Neural cell (in vitro differentiated cells): ENCODE data around the gene USP28. TPM values are rescaled to one million over a fixed set of nuclear protein-coding genes. Genes with fewer than 3 reads are reported as not detected.

Source experiments
- H2AFZ ChIP-seq: fragments of 200-600, 300-800 bp; sonication (generic), shearing (Covaris generic); 2 replicates; pipeline ENCODE4 v1.6.0; 2014; ENCODE audit warnings: low read depth, mild to moderate bottlenecking, antibody characterized with exemption, low read length, moderate library complexity
- H3F3A ChIP-seq: fragments of 200-600 bp; shearing (Covaris generic); 2 replicates; pipeline ENCODE4 v1.6.1; 2016; ENCODE audit warnings: mild to moderate bottlenecking, moderate library complexity, mixed read lengths, antibody characterized with exemption, low read length; ENCODE audit not compliant: insufficient read depth, poor library complexity, severe bottlenecking
- H3K27ac ChIP-seq: fragments of 200-600, 300-800 bp; sonication (generic), shearing (Covaris generic); 2 replicates; pipeline ENCODE4 v1.5.1; 2014; ENCODE audit warnings: mild to moderate bottlenecking, low read length, moderate library complexity
- H3K27me3 ChIP-seq: fragments of 300-800, 200-600 bp; sonication (generic), shearing (Covaris generic); 2 replicates; pipeline ENCODE4 v1.6.0; 2014; ENCODE audit warnings: mild to moderate bottlenecking, low read depth, low read length, moderate library complexity; ENCODE audit not compliant: insufficient read depth
- H3K36me3 ChIP-seq: fragments of 300-800, 200-600 bp; sonication (generic), shearing (Covaris generic); 2 replicates; pipeline ENCODE4 v1.5.1; 2014; ENCODE audit warnings: mild to moderate bottlenecking, antibody characterized with exemption, low read length, moderate library complexity; ENCODE audit not compliant: insufficient read depth
- H3K4me2 ChIP-seq: fragments of 300-800, 200-600 bp; sonication (generic), shearing (Covaris generic); 2 replicates; pipeline ENCODE4 v1.6.0; 2014; ENCODE audit warnings: mild to moderate bottlenecking, low read length
- H3K4me3 ChIP-seq: fragments of 300-800, 200-600 bp; sonication (generic), shearing (Covaris generic); 2 replicates; pipeline ENCODE4 v1.5.1; 2014; ENCODE audit warnings: mild to moderate bottlenecking, low read length, moderate library complexity
- H3K79me2 ChIP-seq: fragments of 200-600 bp; shearing (Covaris generic); replicated peaks from 2 replicates; pipeline ENCODE4 v1.6.0; 2014; ENCODE audit warnings: mild to moderate bottlenecking, low read length, moderate library complexity; ENCODE audit not compliant: insufficient read depth
- H3K9ac ChIP-seq: fragments of 300-800, 200-600 bp; sonication (generic), shearing (Covaris generic); 2 replicates; pipeline ENCODE4 v1.6.1; 2016; ENCODE audit warnings: mild to moderate bottlenecking, low read length, mixed read lengths
- H3K9me2 ChIP-seq: fragments of 200-600 bp; shearing (Covaris generic); 2 replicates; pipeline ENCODE4 v1.6.1; 2016; ENCODE audit warnings: mild to moderate bottlenecking, low read length, mixed read lengths; ENCODE audit not compliant: insufficient read depth
- H3K9me3 ChIP-seq: fragments of 200-600, 300-800 bp; sonication (generic), shearing (Covaris generic); 2 replicates; pipeline ENCODE4 v1.6.1; 2016; ENCODE audit warnings: mild to moderate bottlenecking, mixed run types, low read length, moderate library complexity, mixed read lengths
- H4K20me1 ChIP-seq: fragments of 200-600 bp; shearing (Covaris generic); 2 replicates; pipeline ENCODE4 v1.6.1; 2016; ENCODE audit warnings: mild to moderate bottlenecking, mixed run types; ENCODE audit not compliant: insufficient read depth
- EP300 ChIP-seq: fragments of 450-650 bp; conservative IDR thresholded peaks from 2 replicates; pipeline ENCODE4 v1.6.1; 2014; ENCODE audit warnings: antibody characterized with exemption, mild to moderate bottlenecking, moderate library complexity; ENCODE audit not compliant: poor library complexity, severe bottlenecking
- EZH2 ChIP-seq: fragments of 200-600, 300-800 bp; shearing (Covaris generic), sonication (generic); IDR thresholded peaks from 2 replicates; pipeline ENCODE4 v1.6.1; 2014; ENCODE audit warnings: antibody characterized with exemption, low read length, borderline replicate concordance, mild to moderate bottlenecking; ENCODE audit not compliant: insufficient read depth, poor library complexity, severe bottlenecking
- MXI1 ChIP-seq: fragments of 450-650 bp; conservative IDR thresholded peaks from 2 replicates; pipeline ENCODE4 v1.6.1; 2014; ENCODE audit warnings: antibody characterized with exemption, mild to moderate bottlenecking; ENCODE audit not compliant: poor library complexity, severe bottlenecking
- POLR2AphosphoS5 ChIP-seq: IDR thresholded peaks from 2 replicates; pipeline ENCODE4 v1.6.1; 2012
- RAD21 ChIP-seq: fragments of 450-650 bp; conservative IDR thresholded peaks from 2 replicates; pipeline ENCODE4 v1.6.1; 2014; ENCODE audit warnings: antibody characterized with exemption, mild to moderate bottlenecking, moderate library complexity
- REST ChIP-seq: IDR thresholded peaks from 2 replicates; pipeline ENCODE4 v1.6.1; 2012; ENCODE audit warnings: borderline replicate concordance
- SMC3 ChIP-seq: fragments of 450-650 bp; conservative IDR thresholded peaks from 2 replicates; pipeline ENCODE4 v1.6.1; 2014; ENCODE audit warnings: antibody characterized with exemption, mild to moderate bottlenecking, moderate library complexity; ENCODE audit not compliant: poor library complexity
- TAF1 ChIP-seq: IDR thresholded peaks from 2 replicates; pipeline ENCODE4 v1.6.1; 2012; ENCODE audit warnings: low read depth
- polyA plus RNA-seq: library from polyadenylated mRNA; depleted of rRNA; stranded (reverse); fragments of >200 nt; gene quantifications from 2 replicates; pipeline ENCODE4 v1.2.3, GENCODE V29; 2014
- TF ChIP-seq, protein P1 (sequence below): fragments of 450-650 bp; IDR thresholded peaks from 2 replicates; pipeline ENCODE4 v1.5.1; 2014; ENCODE audit warnings: antibody characterized with exemption, mild to moderate bottlenecking, moderate library complexity; ENCODE audit not compliant: poor library complexity, severe bottlenecking

The USP28 gene
- polyA plus RNA-seq, 1 donor from 2014 or later, result 16.0 TPM

DNA sequence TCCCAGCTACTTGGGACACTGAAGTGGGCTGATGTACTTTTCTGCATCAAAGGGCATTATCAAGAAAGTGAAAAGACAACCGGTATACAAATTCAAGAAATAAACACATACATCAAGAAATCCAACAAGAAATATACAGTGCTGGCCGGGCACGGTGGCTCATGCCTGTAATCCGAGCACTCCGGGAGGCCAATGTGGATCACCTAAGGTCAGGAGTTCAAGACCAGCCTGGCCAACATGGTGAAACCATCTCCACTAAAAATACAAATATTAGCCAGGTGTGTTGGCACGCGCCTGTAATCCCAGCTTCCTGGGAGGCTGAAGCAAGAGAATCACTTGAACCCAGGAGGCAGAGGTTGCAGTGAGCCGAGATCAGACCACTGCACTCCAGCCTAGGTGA lies 9.5 kb downstream of the USP28 start:
- H3K79me2 ChIP-seq, result peaks cover 4% of the 10 kb centered on the region

GRCh38 chr11:113864410-113864809 lies 11.0 kb downstream of the USP28 start:
- Histone ChIP-seq H3K9me3 (no peaks in the 10 kb centered on the region), H3K9ac (no peak overlapping the region), H3K36me3 (no peaks in the 10 kb centered on the region), H3K79me2 (peaks cover 7% of the 10 kb centered on the region), H2AFZ (no peak overlapping the region), H3K27me3 (no peaks in the 10 kb centered on the region), H3F3A (no peaks in the 10 kb centered on the region), H3K4me3 (no peak overlapping the region), H3K9me2 (no peaks in the 10 kb centered on the region), H3K27ac (no peak overlapping the region), H3K4me2 (no peak overlapping the region), H4K20me1 (no peaks in the 10 kb centered on the region)
- TF ChIP-seq POLR2AphosphoS5 (no peak), REST (no peak), EP300 (no peak)

More for the DNA sequence above, 9.5 kb downstream of the USP28 start:
- Histone ChIP-seq H3K9me3 (no peaks in the 10 kb centered on the region), H4K20me1 (no peaks in the 10 kb centered on the region), H2AFZ (no peak overlapping the region), H3K36me3 (no peaks in the 10 kb centered on the region), H3K27ac (no peak overlapping the region), H3K9me2 (no peaks in the 10 kb centered on the region), H3K4me3 (no peak overlapping the region), H3K27me3 (no peaks in the 10 kb centered on the region), H3K4me2 (no peak overlapping the region), H3F3A (no peaks in the 10 kb centered on the region), H3K9ac (no peak overlapping the region)
- no peak for TF ChIP-seq EZH2
- TF ChIP-seq RAD21, result no peak
- TF ChIP-seq, protein P1, sequence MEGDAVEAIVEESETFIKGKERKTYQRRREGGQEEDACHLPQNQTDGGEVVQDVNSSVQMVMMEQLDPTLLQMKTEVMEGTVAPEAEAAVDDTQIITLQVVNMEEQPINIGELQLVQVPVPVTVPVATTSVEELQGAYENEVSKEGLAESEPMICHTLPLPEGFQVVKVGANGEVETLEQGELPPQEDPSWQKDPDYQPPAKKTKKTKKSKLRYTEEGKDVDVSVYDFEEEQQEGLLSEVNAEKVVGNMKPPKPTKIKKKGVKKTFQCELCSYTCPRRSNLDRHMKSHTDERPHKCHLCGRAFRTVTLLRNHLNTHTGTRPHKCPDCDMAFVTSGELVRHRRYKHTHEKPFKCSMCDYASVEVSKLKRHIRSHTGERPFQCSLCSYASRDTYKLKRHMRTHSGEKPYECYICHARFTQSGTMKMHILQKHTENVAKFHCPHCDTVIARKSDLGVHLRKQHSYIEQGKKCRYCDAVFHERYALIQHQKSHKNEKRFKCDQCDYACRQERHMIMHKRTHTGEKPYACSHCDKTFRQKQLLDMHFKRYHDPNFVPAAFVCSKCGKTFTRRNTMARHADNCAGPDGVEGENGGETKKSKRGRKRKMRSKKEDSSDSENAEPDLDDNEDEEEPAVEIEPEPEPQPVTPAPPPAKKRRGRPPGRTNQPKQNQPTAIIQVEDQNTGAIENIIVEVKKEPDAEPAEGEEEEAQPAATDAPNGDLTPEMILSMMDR, result no peak
- no peak for TF ChIP-seq REST
- TF ChIP-seq EP300, result no peak
- no peak for TF ChIP-seq TAF1
- no peak for TF ChIP-seq POLR2AphosphoS5
- TF ChIP-seq MXI1, result no peak
- TF ChIP-seq SMC3, result no peak
